HUDEP-2 (cell line): Measurements from ENCODE around the gene KCNH4.
"Not testable (repeated sequence)": the region's sequence is repeated elsewhere in the genome, so short reads cannot be mapped to it uniquely, and the experiment has no call there.

Experiments used
- DNase-seq, 76 experiments: peaks; one replicate each; lab custom pipeline; 2025; ENCODE audit not compliant: unreplicated experiment in 76 of 76; lab: John Stamatoyannopoulos, UW

The KCNH4 gene

DNA sequence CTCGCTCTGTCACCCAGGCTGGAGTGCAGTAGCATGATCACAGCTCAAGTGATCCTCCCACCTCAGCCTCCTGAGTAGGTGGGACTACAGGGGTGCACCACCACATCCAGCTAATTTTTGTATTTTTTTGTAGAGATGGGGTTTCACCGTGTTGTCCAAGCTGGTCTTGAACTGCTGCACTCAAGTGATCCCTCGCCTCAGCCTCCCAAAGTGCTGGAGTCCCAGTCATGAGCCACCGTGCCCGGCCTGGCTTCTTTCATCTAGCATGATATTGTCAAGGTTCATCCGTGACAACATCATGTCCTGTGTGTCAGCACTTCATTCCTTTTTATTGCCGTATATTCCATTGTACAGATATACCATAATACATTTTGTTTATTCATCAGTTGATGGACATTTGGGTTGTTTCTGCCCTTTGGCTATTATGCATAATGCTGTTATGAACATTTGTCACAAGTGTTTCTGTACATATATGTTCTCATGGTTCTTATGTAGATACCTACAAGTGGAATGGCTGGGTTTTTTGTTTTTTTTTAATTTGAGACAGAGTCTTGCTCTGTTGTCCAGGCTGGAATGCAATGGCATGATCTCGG lies 16.7 kb upstream of the KCNH4 start:
- DNase-seq, result no peak

DNA sequence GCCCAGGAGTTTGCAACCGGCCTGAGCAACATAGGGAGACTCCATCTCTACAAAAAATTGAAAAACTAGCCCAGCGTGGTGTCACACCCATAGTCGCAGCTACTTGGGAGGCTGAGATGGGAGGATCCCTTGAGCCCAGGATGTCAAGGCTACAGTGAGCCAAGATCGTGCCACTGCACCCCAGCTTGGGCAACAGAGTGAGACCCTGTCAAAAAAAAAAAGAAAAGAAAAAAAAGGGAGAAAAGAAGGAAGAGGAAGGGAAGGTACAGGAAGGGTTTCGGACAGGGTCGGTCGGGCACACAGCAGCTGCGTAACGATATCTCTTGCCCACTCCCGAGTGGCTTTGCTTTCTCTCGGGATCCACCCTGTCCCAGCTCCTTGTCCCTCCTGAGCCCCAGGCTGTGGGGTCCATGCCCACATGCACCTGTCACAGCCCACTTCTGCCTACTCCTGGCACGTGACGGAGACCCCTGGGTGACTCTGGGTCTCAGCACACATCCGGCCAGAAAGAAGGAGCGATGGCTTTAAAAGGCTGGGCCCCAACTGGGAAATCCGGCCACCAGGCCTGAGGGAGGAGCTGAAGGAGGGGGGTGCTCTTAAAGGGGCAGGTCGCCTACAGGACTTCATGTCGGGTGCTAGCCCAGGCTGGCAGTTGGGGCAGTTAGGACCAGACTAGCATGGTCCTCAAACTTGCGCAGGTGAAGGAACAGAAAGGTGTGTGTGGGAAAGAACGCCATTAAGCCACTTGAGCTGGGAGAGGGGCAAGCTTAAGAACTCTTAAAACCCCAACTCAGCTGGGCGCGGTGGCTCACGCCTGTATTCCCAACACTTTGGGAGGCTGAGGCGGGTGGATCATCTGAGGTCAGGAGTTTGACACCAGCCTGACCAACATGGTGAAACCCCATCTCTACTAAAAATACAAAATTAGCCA lies 13.3 kb upstream of the KCNH4 start, which contains the start of gene GHDC:
GHDC (minus strand) TSS at position 526 of the 931 bp plus-strand sequence. CDS start 913 bp downstream, outside the sequence.
- DNase-seq, result peak in 74 of 76 experiments; percentile 25 to 85 (median 66)

DNA sequence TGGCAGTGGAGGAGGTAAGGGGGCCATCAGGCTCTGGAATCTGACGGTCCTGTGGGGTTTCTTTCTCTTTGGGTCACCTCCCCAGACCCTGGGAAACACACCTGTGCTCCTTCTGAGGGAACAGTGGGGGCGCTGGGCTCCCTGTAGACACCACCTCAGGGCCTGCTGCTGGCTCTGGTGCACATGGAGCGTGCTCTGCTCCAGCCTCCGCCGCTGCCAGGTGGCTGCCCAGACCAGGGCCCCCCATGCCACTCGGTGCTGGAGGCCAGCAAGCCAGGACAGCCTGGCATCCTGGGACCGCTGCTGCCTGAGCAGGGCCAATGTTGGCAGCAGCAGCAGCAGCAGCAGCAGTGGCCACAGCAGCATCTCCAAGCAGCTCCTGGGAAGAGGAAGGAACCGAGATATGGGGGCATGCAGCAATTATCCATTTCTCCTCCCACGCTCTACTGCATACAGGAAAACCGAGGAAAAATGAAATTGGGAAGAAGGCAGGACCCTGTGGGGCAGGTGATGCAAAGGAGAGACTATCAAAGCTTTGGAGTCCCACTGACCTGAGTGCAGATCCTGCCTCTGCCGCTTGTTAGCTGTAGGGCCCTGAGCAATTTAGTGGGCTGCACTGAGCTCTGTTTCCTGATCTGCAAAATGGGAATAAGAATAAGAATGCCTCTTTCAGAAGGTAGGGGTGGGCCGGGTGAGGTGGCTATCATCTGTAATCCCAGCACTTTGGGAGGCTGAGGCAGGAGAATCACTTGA lies 12.4 kb upstream of the KCNH4 start:
- no peak for DNase-seq

DNA sequence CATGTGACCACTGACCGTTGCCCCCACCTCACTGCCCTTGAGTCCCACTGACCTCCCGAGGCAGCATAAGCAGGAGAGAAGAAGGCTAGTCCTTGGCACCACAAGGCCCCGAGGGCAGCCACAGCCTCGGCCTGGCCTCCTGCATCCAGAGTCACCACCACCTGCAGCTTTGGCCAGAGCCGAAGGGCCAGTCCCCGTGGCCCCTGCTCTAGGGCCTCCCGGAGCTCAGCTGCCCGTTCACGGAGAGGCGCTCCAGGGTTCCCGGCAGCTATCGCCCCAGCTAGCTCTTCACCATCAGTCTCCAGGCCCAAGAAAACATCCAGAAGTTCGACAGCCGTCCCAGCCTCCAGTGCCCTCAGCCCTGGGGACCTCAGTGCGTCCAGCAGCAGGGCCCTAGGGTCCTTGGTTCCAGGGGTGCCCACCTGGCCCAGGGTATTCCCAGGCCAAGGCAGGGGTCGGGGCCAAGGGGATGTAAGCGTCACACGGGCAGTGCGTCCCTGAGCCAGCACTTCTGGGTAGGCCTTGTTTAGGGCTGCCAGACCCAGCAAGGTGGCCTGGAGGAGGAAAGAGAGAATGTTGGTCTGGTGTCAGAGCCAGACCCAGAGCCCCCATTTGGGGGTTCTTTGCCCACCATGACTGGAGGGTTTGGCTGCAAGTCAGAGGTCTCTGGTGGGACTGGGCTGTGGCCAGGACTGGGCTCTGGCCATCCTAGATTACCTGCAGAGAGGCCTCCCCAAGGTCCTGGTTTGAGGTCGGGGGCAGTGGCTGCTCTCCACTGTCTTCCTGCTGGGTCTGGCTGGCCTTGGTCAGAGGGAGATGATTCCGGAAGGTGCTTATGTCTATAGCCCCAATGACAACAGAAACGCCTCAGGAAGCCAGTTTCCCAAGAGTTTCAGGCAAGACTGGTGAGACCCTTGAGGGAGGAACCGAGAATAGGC lies 11.5 kb upstream of the KCNH4 start:
- DNase-seq, result no peak

DNA sequence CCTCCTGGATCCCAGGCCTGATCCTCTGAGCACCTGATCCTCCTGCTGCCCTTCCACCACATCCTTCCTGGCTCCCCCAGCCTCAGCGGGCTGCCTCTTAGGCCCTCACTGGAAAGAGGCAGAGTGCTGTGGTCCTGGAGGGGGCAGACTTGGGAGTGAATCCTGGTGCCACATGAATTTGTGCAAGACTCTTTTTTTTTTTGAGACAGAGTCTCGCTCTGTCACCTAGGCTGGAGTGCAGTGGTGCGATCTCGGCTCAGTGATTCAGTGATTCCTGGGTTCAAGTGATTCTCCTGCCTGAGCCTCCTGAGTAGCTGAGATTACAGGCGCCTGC lies 10.3 kb upstream of the KCNH4 start:
- no peak for DNase-seq

DNA sequence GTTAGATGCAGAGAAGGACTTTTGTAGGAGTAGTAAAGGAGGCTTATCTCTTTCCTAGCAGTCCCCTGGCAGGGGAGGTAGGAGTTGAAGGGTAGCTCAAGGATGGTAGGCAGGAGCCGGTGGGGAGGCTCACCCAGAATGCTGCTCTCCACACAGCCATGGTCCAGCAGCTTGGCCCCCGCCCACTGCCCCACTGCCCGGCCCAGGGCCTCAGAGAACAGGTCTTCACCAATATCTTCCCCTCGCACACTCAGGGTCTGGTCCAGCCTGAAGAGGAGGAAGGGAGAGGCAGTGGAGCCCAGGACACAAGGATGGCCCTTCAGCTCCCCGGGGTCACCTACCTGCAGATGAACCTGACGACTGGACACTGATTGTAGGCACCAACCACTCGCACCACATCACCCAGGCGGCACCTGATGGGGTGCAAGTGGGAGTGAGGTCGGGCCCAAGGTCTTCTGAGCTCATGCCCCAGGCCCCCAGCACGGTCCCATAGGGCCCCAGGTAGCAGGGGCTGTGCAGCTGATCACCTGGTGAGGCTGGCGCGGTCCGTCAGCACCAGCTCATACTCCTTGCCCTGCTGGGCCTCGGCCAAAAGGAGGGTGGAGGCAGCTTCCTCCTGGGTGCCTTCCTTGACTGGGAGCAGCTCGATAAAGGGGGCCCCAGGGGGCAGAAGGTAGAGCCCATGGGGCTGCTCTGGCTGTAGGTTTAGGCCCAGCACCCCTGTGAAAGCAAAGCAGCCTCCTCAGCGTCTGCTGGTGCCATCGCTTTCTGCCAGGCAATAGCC lies 9.7 kb upstream of the KCNH4 start:
- DNase-seq, result peak in 9 of 76 experiments; percentile 2 to 40 (median 15)

DNA sequence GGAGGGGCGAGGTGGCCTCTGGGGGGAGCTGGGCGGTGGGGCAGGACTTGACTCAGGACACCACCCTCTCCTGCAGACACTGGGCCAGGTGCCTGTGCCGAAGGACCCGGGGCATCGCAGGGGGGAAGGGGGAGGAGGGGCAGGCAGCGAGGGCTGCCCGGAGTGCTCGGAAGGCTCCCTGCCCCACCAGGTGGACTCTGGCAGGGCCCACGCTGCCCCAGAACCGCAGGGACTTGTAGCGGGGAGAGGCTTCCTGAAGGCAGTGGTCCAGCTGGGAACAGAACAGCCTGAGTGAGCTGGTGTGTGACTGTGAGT lies 8.7 kb upstream of the KCNH4 start:
- no peak for DNase-seq

DNA sequence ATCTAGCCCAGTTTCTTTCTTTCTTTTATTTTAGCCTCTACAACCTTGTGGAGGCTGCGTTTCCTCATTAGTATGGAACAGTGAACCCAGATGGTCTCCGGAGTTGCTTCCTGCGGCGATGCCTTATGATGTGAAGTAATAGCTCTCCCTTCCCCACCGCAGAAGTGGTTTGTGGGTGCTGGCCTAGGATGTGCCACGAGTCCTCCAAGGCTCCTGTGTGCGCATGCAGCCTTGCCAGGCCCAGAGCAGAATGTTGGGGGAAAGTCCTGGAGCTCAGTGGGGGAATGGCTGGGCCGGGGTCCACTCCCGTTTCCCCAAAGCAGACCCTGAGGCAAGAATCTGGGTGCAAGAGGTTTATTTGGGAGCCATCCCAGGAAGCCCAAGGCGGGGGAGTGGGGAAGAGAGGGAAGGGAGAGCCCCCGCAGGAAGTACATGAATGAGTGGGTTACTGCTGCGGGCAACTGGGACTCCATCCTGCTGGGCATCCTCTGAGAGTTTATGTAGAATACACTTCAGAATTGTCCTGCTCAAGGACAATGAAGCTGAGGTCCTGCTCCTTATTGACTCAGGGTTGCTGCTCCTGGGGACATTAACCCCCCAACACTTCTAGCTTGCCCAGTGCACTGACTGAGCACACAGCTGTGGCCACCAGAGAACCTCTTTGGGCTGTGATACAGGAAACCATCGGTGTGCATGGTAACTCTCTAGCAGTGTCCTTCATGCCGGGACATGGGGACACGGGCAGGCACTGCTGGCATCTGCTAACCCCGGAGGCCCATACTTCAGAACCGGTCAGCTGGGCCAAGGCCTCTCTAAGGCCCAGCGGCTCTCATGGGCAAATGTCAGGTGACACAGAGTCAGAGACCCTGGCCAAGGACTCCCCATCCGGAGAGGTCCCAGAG lies 8.1 kb upstream of the KCNH4 start:
- no peak for DNase-seq

DNA sequence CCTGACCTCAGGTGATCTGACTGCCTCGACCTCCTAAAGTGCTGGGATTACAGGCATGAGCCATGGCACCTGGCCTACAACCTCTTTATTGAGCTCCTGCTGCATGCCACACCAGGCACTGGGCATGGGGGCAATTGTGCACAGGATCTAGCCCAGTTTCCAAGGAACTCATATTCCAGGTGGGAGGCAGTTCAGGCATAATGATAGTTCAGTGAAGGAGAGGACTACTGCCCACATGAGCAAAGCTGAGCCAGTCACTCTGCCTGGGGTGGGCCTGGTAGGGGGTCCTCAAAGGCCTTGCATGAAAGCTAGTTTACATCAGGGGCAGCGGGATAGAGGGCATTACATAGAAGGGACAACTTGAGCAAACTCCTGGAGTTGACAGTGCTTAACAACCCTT lies 6.9 kb upstream of the KCNH4 start:
- no peak for DNase-seq

DNA sequence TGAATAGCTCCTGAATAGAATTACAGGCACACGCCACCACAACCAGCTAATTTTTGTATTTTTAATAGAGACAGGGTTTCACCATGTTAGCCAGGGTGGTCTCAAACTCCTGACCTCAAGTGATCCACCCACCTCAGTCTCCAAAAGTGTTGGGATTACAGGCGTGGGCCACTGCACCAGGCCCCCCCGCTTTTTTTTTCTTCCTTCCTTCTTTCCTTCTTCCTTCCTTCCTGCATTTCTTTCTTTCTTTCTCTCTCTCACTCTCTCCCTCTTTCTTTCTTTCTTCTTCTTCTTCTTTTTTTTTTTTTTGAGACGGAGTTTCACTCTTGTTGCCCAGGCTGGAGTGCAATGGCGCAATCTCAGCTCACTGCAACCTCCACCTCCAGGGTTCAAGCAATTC lies 5.2 kb upstream of the KCNH4 start:
- DNase-seq, result not testable (repeated sequence)

DNA sequence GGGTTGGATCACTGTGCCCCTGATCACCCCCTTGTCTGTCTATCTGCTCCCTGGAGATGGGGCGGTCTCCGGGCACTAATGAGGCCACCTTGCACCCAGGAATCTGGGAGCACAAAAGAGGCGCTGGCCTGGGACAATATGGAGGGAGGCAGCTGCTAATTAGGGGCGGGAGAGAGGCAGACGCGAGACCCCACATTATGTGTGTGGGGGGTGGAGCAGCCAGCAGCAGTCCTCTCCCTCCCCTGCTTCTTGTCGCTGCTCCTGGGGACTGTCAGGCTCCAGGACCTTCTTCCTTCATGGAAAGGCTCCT lies 4.6 kb upstream of the KCNH4 start:
- DNase-seq, result no peak

DNA sequence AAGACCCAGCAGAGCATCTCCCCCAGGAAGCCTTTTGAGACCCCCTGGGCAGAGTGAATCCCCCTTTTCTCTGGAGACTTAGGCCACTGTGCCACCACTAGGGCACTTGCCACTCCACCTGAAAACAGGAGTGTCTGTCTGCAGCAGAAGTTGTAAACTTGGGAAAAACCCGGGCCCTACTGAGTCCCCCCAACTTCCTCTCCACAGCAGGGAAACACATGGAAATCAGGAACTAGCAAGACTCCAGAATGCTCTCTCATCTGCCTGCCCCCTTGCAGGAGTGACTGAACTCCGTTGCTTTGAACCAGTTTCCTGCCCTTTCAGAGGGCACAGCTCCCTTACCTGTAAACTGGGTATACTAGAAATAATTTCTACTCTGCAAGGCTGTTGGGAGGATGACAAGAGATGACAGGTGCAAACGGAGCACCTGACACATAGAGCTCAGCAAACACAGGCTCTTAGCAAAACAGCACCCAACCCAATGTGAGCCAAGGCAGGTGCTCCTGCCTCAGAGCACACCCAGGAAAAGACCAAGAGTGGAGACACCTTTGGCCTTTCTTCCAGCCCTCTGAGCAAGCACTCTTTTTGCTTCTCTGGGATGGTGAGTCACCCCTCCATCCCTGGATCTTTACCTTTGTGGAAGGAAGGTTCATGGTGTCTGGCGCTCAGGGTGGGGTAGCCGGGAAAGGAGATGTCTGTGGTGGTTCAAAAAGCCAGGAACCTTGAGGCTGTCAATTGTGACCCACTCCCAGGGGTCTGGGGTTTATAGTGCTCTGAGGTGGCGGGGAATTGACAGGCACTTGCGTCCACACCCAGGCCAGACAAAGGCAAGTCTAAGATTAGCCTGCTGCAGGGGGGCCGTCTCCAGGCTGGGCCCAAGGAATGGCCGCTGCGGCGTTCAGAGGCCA lies 4.0 kb upstream of the KCNH4 start, which contains the start of gene HCRT:
HCRT (minus strand) TSS at position 740 of the 908 bp plus-strand sequence; CDS start at position 653, 87 bp downstream.
- no peak for DNase-seq

DNA sequence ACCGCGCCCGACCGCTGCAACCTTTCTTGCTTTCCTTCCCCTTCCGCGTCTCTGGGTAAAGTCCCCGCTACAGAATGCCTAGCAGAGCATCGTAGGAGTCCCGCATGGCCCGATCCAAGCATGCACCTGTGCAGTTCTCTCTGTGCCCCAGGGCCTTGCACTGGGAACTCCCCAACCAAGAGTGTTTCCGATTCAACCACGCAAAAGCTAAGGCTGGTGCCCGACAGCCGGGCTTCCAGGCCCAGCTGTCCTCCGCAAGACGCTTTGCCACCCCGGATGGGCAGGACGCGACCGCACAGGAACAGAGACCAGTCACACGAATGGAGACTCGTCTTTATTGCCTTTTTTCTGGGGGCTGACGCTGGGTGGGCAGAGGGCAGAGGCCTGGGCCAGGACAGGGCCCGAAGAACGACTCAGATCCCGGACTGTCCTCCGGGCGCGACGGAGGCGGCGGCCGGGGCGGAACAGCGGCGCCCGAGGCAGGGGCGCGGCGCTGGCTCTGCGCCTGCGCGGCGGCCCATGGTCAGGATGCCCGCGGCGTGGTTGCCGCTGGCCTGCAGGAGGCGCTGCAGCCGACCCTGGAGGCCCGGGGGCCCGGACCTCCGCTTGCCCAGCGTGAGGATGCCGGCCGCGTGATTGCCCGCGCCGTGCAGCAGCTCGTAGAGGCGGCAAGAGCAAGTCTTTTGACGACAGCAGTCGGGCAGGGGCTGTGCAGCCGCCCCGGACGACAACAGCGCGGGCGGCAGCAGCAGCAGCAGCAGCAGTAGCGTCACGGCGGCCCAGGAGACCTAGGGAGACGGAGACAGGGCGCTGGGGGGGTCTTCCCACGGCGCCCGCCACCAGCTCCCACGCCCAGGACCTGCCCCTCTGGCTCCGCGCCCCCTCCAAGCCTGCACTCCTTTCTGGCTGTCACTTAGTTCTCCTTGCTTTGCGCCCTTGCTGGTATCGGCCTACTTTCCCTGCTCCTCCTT lies 3.1 kb upstream of the KCNH4 start:
- DNase-seq, result peak in 67 of 76 experiments; percentile 11 to 85 (median 61)

DNA sequence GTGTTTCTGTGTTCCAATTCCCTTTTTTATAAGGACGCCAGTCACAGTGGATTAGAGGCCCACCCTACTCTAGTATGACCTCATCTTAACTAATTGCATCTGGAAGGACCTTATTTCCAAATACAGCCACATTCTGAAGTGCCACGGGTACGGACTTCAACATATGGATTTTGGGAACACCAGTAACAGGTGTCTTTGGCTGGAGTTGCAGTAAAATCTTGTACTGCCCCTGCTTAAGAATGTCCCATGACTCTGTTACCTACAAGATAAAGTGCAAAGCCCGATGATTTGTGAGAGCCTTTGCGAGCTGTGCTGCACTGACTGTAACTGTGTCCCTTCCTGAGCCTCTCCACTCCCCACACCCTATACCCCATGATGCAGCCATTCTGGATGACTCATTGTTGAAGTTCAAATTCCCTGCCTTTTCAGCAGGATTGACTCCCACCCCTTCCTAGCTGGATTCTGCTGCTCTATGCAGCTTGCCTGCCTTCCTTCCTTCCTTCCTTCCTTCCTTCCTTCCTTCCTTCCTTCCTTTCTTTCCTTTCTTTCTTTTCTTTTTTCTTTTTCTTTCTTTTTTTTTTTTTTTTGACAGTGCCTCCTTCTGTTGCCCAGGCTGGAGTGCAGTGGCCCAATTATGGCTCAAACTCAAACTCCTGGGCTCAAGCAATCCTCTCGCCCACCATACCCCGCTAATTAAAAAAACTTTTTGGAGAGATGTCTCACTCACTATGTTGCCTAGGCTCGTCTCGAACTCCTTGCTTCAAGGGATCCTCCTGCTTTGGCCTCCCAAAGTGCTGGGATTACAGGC lies 2.2 kb upstream of the KCNH4 start:
- DNase-seq, result peak in 6 of 76 experiments; percentile 13 to 33 (median 19)

DNA sequence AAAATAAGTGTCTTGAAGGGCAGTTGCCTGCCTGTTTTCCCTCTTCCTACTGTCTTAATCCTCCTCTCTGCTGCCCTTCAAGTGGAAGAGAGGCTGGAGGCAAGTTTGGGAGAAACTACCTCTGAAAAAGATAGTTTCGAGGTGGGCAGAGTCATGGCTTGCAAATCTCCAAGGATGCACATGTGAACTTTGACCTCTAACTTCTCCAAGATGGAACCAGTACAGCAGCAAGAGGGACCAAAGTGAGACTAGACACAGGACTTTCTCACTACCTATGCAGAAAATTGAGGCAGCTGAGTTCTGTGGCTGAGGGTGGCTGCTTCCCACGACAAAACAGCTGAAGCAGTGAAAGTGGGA lies 887 bp upstream of the KCNH4 start:
- no peak for DNase-seq

DNA sequence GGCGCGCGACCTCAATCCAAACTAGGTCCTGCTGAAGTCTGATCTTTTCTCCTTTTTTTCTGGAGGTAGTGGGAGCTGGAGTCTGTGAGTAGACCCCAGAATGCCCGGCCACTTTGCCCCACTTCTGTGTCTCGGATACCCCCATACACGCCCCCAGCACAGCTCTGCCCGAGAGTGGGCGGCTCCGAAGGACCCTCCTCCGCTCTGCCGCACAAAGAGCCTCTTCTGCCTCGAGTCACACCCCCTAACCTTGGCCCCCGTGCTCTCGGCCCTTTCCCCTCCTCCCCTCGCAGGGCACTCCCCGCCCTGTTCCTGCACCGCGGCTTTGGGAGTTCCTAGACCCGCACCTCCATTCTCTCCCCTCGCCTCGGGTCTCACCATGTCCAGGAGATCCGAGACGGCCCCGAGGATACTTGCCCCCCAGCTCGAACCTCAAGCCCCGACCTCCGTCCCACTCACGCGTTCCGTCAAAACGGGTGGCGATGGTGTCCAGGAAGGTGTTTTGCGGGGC lies 476 bp downstream of the KCNH4 start:
- peak in 1 of 76 experiments; percentile 38 for DNase-seq
